Measurements from ENCODE around the gene SELENOV. TPM values are rescaled to one million over a fixed set of nuclear protein-coding genes. Genes with fewer than 3 reads are reported as not detected.
"Not testable (repeated sequence)": the region's sequence is repeated elsewhere in the genome, so short reads cannot be mapped to it uniquely, and the experiment has no call there.

The SELENOV gene
- total RNA-seq, 4 donors from 2014 or later: not detected

- peak; percentile 28 to 86 for TF ChIP-seq CTCF (IDR thresholded peaks at IDR 0.05)
- no peak for TF ChIP-seq EP300 (IDR thresholded peaks at IDR 0.05)
- TF ChIP-seq POLR2AphosphoS5 (IDR thresholded peaks at IDR 0.05): no peak
- no peak for TF ChIP-seq POLR2A (IDR thresholded peaks at IDR 0.05)
These were observed 40.8 kb upstream of the SELENOV start for GRCh38 chr19:39474139-39474620.

GRCh38 chr19:39475748-39476147, 39.2 kb upstream of the SELENOV start:
- TF ChIP-seq EP300 (IDR thresholded peaks at IDR 0.05): no peak
- no peak for TF ChIP-seq POLR2AphosphoS5 (IDR thresholded peaks at IDR 0.05)
- no peak for TF ChIP-seq CTCF (IDR thresholded peaks at IDR 0.05)
- no peak for TF ChIP-seq POLR2A (IDR thresholded peaks at IDR 0.05)
- Histone ChIP-seq H3K27me3 (no peaks in the 10 kb centered on the region), H3K9me3 (no peaks in the 10 kb centered on the region), H3K4me3 (no peak overlapping the region), H3K27ac (no peak overlapping the region), H3K36me3 (peaks cover 55% of the 10 kb centered on the region), H3K4me1 (peaks cover 9% of the 10 kb centered on the region)
- WGBS: 95% methylated on average over 2 of the region's 2 CpGs
- DNase-seq (ENCODE audit: low spot score in 2 of 2): no peak

More at GRCh38 chr19:39474139-39474620, 40.8 kb upstream of the SELENOV start:
- 43% methylated on average over 6 of the region's 9 CpGs for WGBS
- no peak for DNase-seq (ENCODE audit: low spot score in 2 of 2)
- Histone ChIP-seq H3K4me1 (no peaks in the 10 kb centered on the region), H3K9me3 (no peaks in the 10 kb centered on the region), H3K36me3 (peaks cover 71% of the 10 kb centered on the region), H3K27me3 (no peaks in the 10 kb centered on the region), H3K4me3 (no peak overlapping the region), H3K27ac (no peak overlapping the region)

- peaks cover 28% of the 10 kb centered on the region for H3K36me3 ChIP-seq
- DNase-seq (ENCODE audit: low spot score in 2 of 2); H3K27ac ChIP-seq; H3K27me3 ChIP-seq; H3K9me3 ChIP-seq; H3K4me3 ChIP-seq: not testable (repeated sequence)
- peaks cover 24% of the 10 kb centered on the region for H3K4me1 ChIP-seq
- WGBS: 77% methylated on average over 11 of the region's 11 CpGs
These were observed 35.6 kb upstream of the SELENOV start for GRCh38 chr19:39479319-39479801.

- 47% methylated on average over 10 of the region's 10 CpGs for WGBS
- H3K36me3 ChIP-seq: peaks cover 27% of the 10 kb centered on the region
- peak overlapping the region; percentile 96 for H3K4me3 ChIP-seq
- no peaks in the 10 kb centered on the region for H3K9me3 ChIP-seq
- no peaks in the 10 kb centered on the region for H3K27me3 ChIP-seq
- DNase-seq (ENCODE audit: low spot score in 2 of 2): no peak
- H3K4me1 ChIP-seq: peaks cover 24% of the 10 kb centered on the region
- TF ChIP-seq POLR2A (IDR thresholded peaks at IDR 0.05) (no peak), EP300 (IDR thresholded peaks at IDR 0.05) (no peak), CTCF (IDR thresholded peaks at IDR 0.05) (no peak), POLR2AphosphoS5 (IDR thresholded peaks at IDR 0.05) (no peak)
- peak overlapping the region; percentile 87 for H3K27ac ChIP-seq
These were observed 35.0 kb upstream of the SELENOV start for GRCh38 chr19:39479916-39480315.

- peak; percentile 99 for DNase-seq (ENCODE audit: low spot score in 2 of 2)
- WGBS: under 1% methylated on average over 14 of the region's 62 CpGs
- TF ChIP-seq CTCF (IDR thresholded peaks at IDR 0.05) (no peak), POLR2A (IDR thresholded peaks at IDR 0.05) (peak in 1 of 2 donors; percentile 46), POLR2AphosphoS5 (IDR thresholded peaks at IDR 0.05) (peak in 2 of 3 donors; percentile 62 to 88), EP300 (IDR thresholded peaks at IDR 0.05) (no peak)
These were observed 34.4 kb upstream of the SELENOV start, which contains the start of gene TIMM50 for GRCh38 chr19:39480337-39481228. TIMM50 (plus strand) TSS chr19:39480838; CDS start chr19:39480854, 16 bp downstream.

More at GRCh38 chr19:39480337-39481228, 34.4 kb upstream of the SELENOV start, which contains the start of gene TIMM50:
- Histone ChIP-seq H3K27ac (peak within 1 kb of the TSS; percentile 87), H3K27me3 (no peaks in the 10 kb centered on the region), H3K4me3 (peak within 1 kb of the TSS; percentile 96), H3K36me3 (peaks cover 29% of the 10 kb centered on the region), H3K4me1 (peaks cover 24% of the 10 kb centered on the region), H3K9me3 (no peaks in the 10 kb centered on the region)
